ENCODE data around the gene MPRIP. TPM values are rescaled to one million over a fixed set of nuclear protein-coding genes. Genes with fewer than 3 reads are reported as not detected.

Gene MPRIP
- total and polyA plus RNA-seq, 2 of the 13 experiments (the other 11 are each of a cell fraction or from before 2014, with no cell fraction given): 50.2 to 52.4 TPM

DNA sequence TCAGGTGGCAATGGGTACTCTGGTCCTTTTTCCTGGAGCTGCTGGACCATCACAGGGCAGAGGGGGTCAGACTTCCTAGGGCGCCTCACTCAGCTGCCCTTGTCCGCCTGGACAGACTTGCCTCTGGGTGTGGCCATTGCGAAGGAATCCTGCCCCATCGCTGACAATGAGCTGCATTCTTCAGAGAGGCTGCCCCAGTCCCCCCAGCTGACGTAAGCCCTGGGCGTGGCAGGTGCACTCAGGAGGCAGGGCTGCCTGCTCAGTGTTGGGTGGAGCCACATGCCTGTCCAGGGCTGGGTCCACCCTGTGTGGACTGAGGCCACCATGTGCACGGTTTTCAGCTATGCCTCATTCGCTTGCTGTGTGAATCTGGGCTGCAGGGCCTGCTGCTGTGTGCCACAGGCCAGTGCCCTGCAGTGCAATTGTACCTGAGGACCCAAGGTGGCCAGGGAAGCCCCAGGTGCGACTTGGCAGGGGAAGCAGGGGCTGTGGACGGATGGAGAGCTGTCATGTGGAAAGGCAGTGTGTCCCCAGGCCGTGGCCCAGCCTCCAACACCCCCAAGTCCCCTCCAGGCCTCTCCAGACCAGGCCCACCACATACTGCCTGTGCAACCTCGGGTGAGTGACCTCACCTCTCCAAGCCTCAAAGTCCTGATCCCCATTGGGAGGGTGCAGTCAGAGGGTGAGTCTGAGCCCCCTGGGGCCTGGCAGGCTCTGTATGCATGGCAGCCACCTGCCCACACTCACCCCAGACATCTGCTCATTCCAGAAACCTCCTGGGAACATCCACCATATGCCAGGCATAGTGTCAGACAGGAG lies 14.0 kb upstream of the MPRIP start (continued):
- TF ChIP-seq, protein P1, sequence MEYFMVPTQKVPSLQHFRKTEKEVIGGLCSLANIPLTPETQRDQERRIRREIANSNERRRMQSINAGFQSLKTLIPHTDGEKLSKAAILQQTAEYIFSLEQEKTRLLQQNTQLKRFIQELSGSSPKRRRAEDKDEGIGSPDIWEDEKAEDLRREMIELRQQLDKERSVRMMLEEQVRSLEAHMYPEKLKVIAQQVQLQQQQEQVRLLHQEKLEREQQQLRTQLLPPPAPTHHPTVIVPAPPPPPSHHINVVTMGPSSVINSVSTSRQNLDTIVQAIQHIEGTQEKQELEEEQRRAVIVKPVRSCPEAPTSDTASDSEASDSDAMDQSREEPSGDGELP (IDR thresholded peaks at IDR 0.05; ENCODE audit: borderline replicate concordance, low read depth): peak; percentile 85; the same call in 1 of the 2 replicates
- TF ChIP-seq AKAP8 (CRISPR knock-in tag; IDR thresholded peaks at IDR 0.05) (peak; percentile 35; the same call in 1 of the 2 replicates), GZF1 (CRISPR knock-in tag; IDR thresholded peaks at IDR 0.05) (peak; percentile 49; the same call in 1 of the 2 replicates), HDAC2 (CRISPR knock-in tag; IDR thresholded peaks at IDR 0.05) (peak; percentile 84; the same call in 1 of the 2 replicates), RARA (CRISPR knock-in tag; IDR thresholded peaks at IDR 0.05) (peak; percentile 59; the same call in 1 of the 2 replicates), ETV5 (CRISPR knock-in tag; IDR thresholded peaks at IDR 0.05; ENCODE audit: borderline replicate concordance) (no peak; the same call in 1 of the 2 replicates), HNRNPL (IDR thresholded peaks at IDR 0.05; ENCODE audit: low read depth, low read length) (peak; percentile 83), ATM (IDR thresholded peaks at IDR 0.05; ENCODE audit: borderline replicate concordance) (no peak), ZNF556 (CRISPR knock-in tag; IDR thresholded peaks at IDR 0.05; ENCODE audit: borderline replicate concordance) (peak; percentile 82; the same call in 1 of the 2 replicates), SOX5 (CRISPR knock-in tag; IDR thresholded peaks at IDR 0.05; ENCODE audit: borderline replicate concordance) (peak; percentile 94), PHF20 (CRISPR knock-in tag; IDR thresholded peaks at IDR 0.05) (peak; percentile 48; the same call in 1 of the 2 replicates), ZNF550 (CRISPR knock-in tag; IDR thresholded peaks at IDR 0.05; ENCODE audit: borderline replicate concordance) (peak; percentile 49; the same call in 1 of the 2 replicates), ATF7 (IDR thresholded peaks at IDR 0.05) (peak; percentile 19; the same call in 1 of the 2 replicates), ATF7 (CRISPR knock-in tag; IDR thresholded peaks at IDR 0.05) (peak; percentile 95), SOX6 (IDR thresholded peaks at IDR 0.05) (no peak), SOX6 (CRISPR knock-in tag; IDR thresholded peaks at IDR 0.05) (peak; percentile 96), BORCS8-MEF2B (CRISPR knock-in tag; IDR thresholded peaks at IDR 0.05) (0 out of 2 replicates have a peak, but pooled peaks have one; percentile 39), ZNF335 (CRISPR knock-in tag; IDR thresholded peaks at IDR 0.05) (peak; percentile 67; the same call in 1 of the 2 replicates), POLR2AphosphoS2 (IDR thresholded peaks at IDR 0.05; ENCODE audit: low read depth, low read length) (no peak), HNF4G (IDR thresholded peaks at IDR 0.05; ENCODE audit: borderline replicate concordance, low read depth, low read length) (no peak), HNF4G (CRISPR knock-in tag; IDR thresholded peaks at IDR 0.05; ENCODE audit: borderline replicate concordance, low read depth) (peak; percentile 14; the same call in 1 of the 2 replicates), ZNF451 (CRISPR knock-in tag; IDR thresholded peaks at IDR 0.05) (peak; percentile 83; the same call in 1 of the 2 replicates), ZNF564 (CRISPR knock-in tag; IDR thresholded peaks at IDR 0.05) (no peak; the same call in 1 of the 2 replicates)
- TF ChIP-seq, protein P2, sequence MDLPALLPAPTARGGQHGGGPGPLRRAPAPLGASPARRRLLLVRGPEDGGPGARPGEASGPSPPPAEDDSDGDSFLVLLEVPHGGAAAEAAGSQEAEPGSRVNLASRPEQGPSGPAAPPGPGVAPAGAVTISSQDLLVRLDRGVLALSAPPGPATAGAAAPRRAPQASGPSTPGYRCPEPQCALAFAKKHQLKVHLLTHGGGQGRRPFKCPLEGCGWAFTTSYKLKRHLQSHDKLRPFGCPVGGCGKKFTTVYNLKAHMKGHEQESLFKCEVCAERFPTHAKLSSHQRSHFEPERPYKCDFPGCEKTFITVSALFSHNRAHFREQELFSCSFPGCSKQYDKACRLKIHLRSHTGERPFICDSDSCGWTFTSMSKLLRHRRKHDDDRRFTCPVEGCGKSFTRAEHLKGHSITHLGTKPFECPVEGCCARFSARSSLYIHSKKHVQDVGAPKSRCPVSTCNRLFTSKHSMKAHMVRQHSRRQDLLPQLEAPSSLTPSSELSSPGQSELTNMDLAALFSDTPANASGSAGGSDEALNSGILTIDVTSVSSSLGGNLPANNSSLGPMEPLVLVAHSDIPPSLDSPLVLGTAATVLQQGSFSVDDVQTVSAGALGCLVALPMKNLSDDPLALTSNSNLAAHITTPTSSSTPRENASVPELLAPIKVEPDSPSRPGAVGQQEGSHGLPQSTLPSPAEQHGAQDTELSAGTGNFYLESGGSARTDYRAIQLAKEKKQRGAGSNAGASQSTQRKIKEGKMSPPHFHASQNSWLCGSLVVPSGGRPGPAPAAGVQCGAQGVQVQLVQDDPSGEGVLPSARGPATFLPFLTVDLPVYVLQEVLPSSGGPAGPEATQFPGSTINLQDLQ (CRISPR knock-in tag; IDR thresholded peaks at IDR 0.05): 0 out of 2 replicates have a peak, but pooled peaks have one; percentile 55
- TF ChIP-seq, protein P3, sequence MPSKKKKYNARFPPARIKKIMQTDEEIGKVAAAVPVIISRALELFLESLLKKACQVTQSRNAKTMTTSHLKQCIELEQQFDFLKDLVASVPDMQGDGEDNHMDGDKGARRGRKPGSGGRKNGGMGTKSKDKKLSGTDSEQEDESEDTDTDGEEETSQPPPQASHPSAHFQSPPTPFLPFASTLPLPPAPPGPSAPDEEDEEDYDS (CRISPR knock-in tag; IDR thresholded peaks at IDR 0.05): peak; percentile 75
